Measurements from ENCODE around the gene TWIST1. TPM values are rescaled to one million over a fixed set of nuclear protein-coding genes. Genes with fewer than 3 reads are reported as not detected.

TWIST1 gene
- total RNA-seq, 1 donor from 2014 or later: 11.5 TPM

DNA sequence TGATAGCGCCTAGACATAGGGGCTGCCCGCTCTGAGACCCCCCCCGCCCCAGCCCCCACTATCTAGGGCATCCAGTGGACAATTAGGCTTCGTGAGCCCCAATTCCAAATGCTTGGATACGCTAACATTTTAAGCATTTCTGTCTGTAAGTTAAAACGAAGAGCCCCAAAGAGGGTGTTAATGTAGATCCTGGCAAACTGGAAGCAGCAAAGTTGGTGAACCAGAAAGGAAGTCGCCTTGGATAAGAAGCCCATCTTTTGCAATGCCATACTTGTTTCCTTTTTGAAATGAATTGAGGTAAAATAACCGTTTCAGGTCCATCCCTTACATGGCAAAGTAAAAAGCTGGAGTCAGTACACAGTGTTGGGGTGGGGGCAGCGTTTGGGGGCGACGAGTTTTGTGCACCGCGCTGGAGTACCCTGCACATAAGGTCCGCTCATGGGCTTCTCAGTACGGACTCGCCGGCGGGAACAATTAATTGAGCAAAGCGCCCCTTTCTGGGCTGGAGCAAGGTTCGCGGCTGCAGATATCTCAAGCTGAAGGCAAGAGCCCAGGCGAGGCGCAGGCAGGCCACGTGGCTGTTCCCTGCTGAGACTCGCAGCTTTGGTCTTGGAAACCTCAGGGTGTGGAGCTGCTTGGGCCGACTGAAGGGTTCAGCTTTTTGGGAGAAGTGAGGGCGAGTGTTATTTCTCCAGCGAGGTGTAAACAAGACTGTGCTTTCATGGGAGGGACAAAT lies 1.4 kb upstream of the TWIST1 start:
- H3K36me3 ChIP-seq: no peaks in the 10 kb centered on the region
- peaks cover 25% of the 10 kb centered on the region for H3K4me1 ChIP-seq
- DNase-seq (ENCODE audit: extremely low spot score in 2 of 2): no peak
- peaks cover 8% of the 10 kb centered on the region for H3K27me3 ChIP-seq
- H3K4me3 ChIP-seq: peak overlapping the region in 1 of 2 donors; percentile 67
- TF ChIP-seq POLR2A (IDR thresholded peaks at IDR 0.05): no peak
- TF ChIP-seq, protein P1, sequence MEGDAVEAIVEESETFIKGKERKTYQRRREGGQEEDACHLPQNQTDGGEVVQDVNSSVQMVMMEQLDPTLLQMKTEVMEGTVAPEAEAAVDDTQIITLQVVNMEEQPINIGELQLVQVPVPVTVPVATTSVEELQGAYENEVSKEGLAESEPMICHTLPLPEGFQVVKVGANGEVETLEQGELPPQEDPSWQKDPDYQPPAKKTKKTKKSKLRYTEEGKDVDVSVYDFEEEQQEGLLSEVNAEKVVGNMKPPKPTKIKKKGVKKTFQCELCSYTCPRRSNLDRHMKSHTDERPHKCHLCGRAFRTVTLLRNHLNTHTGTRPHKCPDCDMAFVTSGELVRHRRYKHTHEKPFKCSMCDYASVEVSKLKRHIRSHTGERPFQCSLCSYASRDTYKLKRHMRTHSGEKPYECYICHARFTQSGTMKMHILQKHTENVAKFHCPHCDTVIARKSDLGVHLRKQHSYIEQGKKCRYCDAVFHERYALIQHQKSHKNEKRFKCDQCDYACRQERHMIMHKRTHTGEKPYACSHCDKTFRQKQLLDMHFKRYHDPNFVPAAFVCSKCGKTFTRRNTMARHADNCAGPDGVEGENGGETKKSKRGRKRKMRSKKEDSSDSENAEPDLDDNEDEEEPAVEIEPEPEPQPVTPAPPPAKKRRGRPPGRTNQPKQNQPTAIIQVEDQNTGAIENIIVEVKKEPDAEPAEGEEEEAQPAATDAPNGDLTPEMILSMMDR (IDR thresholded peaks at IDR 0.05): no peak
- TF ChIP-seq POLR2AphosphoS5 (IDR thresholded peaks at IDR 0.05; ENCODE audit: insufficient read depth in 1 of 2, low read depth in 1 of 2): no peak
- intact Hi-C loops (cut with DNase I): loop anchor here (5.0 kb wide), 1 partner anchor 357 kb away; no protein-coding TSS in a partner anchor
- H3K27ac ChIP-seq: peak overlapping the region; percentile 82
- no peaks in the 10 kb centered on the region for H3K9me3 ChIP-seq

DNA sequence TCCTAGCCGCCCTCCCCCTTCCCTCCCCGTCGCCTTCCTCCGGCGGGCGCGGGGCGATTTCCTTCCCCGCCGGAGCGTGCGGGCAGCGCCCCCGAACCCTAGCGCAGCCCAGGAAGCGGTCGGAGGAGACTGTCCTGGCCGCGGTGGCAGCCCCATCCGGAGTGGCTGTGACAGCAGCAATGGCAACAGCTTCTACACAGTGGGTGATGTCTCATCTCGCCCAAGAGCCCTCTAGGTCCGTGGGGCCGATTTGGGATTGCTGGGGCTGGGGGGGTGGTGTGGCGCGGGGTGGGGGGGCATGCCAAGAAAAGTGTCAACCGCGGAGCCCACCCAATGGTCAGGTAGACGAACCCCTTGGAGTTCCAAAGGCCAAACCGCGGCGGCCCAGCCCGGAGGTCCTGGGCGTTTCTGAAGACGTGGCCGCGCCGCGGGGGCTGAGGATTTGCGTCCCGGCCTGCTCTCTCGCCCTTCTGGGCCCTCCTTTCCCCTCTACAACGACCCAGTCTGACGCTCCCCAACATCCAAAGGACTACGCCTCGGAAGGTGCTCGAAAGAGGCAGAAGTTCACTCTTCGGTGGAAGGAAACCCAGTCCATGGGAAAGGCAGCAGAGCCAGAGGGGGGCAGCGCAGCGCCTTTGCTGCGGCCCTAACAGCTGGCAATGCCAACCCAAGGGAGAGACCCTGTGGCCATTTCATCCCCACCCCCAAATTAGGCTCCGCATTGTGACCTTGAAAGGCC lies 603 bp upstream of the TWIST1 start:
- H3K4me1 ChIP-seq: peaks cover 25% of the 10 kb centered on the region
- TF ChIP-seq POLR2A (IDR thresholded peaks at IDR 0.05) (no peak), POLR2AphosphoS5 (IDR thresholded peaks at IDR 0.05; ENCODE audit: insufficient read depth in 1 of 2, low read depth in 1 of 2) (no peak)
- TF ChIP-seq, protein P1 (IDR thresholded peaks at IDR 0.05): no peak
- intact Hi-C loops (cut with DNase I): loop anchor here (5.0 kb wide), 1 partner anchor 356 kb away; no protein-coding TSS in a partner anchor
- peaks cover 8% of the 10 kb centered on the region for H3K27me3 ChIP-seq
- H3K27ac ChIP-seq: peak overlapping the region; percentile 82
- no peaks in the 10 kb centered on the region for H3K36me3 ChIP-seq
- peak overlapping the region; percentile 63 to 67 for H3K4me3 ChIP-seq
- H3K9me3 ChIP-seq: no peaks in the 10 kb centered on the region
- no peak for DNase-seq (ENCODE audit: extremely low spot score in 2 of 2)

DNA sequence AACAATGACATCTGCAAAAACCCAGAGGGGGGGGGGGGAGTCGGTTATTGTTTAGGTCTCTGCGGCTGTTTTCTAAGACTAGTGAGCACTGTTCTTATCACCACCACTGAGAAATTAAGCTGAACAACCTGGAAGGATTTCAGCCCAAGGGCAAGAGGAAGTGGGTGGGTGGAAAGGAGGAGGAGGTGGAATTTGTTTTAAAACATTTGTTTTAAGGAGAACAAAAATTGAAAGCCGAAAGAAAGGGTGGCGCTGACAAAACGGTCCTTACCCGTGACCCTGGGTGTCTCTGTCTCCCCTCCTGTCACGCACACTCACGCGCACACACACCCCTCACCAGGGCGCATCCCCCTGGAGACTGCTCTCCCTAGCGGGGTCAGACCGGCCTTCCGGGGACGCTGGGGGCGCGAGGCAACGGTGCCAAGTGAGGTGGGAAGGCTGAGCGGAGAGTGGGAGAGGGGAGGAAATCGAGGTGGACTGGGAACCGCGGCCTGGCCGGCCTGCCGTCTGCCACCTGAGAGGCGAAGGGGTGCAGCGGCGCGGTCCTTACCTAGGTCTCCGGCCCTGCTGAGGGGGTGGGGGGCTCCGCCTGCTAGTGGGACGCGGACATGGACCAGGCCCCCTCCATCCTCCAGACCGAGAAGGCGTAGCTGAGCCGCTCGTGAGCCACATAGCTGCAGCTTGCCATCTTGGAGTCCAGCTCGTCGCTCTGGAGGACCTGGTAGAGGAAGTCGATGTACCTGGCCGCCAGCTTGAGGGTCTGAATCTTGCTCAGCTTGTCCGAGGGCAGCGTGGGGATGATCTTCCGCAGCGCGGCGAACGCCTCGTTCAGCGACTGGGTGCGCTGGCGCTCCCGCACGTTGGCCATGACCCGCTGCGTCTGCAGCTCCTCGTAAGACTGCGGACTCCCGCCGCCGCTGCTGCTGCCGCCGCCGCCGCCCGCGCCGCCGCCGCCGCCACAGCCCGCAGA lies 1.0 kb downstream of the TWIST1 start:
- no peaks in the 10 kb centered on the region for H3K9me3 ChIP-seq
- H3K4me1 ChIP-seq: peaks cover 25% of the 10 kb centered on the region
- H3K4me3 ChIP-seq: peak overlapping the region; percentile 63 to 67
- intact Hi-C loops (cut with DNase I): loop anchor here (5.0 kb wide), 1 partner anchor 354 kb away; no protein-coding TSS in a partner anchor
- H3K36me3 ChIP-seq: no peaks in the 10 kb centered on the region
- no peak for DNase-seq (ENCODE audit: extremely low spot score in 2 of 2)
- no peak for TF ChIP-seq POLR2A (IDR thresholded peaks at IDR 0.05)
- TF ChIP-seq, protein P1 (IDR thresholded peaks at IDR 0.05): no peak
- TF ChIP-seq POLR2AphosphoS5 (IDR thresholded peaks at IDR 0.05; ENCODE audit: insufficient read depth in 1 of 2, low read depth in 1 of 2): peak in 1 of 2 donors; percentile 32
- peak overlapping the region; percentile 82 for H3K27ac ChIP-seq
- H3K27me3 ChIP-seq: peaks cover 8% of the 10 kb centered on the region

DNA sequence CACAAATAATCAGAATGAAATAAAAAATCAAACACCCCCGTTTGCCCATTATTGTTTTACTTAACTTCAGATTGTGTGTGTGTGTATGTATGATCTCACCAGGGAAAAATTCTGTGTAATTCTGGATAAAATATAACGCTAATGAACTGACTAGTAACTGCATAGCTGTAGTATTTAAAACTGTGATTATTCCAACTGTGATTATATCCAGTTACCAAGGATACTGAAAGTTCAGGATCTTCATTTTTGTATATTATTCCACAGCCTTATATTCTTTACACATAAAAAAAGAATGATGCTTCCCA lies 2.9 kb downstream of the TWIST1 start:
- Histone ChIP-seq H3K4me1 (peaks cover 25% of the 10 kb centered on the region), H3K36me3 (no peaks in the 10 kb centered on the region), H3K4me3 (no peak overlapping the region), H3K9me3 (no peaks in the 10 kb centered on the region), H3K27me3 (peaks cover 8% of the 10 kb centered on the region), H3K27ac (no peak overlapping the region)
- TF ChIP-seq, protein P1 (IDR thresholded peaks at IDR 0.05): no peak
- TF ChIP-seq POLR2AphosphoS5 (IDR thresholded peaks at IDR 0.05; ENCODE audit: insufficient read depth in 1 of 2, low read depth in 1 of 2): no peak
- no peak for TF ChIP-seq POLR2A (IDR thresholded peaks at IDR 0.05)
- intact Hi-C loops (cut with DNase I): no loop called here
- DNase-seq (ENCODE audit: extremely low spot score in 2 of 2): no peak
